GM15510 (cell line): ENCODE results near the gene ST6GALNAC3.

Experiments
- POLR2A ChIP-seq: IDR thresholded peaks from 3 replicates; pipeline ENCODE4 v1.6.1; 2011; ENCODE audit warnings: borderline replicate concordance; ENCODE audit not compliant: insufficient read length; ENCODE audit errors: extremely low read depth

The ST6GALNAC3 gene

DNA sequence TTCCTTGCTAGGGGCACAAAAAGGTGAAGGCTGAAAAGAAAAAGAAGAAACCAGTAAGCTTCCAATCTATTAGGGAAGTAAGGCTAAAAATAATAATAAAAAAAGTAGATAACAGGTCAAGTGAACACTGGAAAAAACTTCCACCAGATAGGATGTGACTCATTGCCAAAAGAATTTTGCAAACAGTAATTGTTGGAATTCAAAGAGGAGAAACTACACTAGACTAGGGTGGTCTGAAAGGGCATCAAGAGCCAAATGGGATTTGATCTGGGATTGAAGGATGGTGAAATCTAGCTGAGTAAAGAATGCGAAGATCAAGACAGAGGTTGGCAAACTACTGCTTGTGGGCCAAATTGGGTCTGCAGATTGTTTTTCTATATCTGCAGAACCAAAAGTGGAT, 6.0 kb upstream of the ST6GALNAC3 start:
- no peak for TF ChIP-seq POLR2A

- TF ChIP-seq POLR2A, result no peak
Observed at GRCh38 chr1:76068953-76069561, 5.5 kb upstream of the ST6GALNAC3 start.

DNA sequence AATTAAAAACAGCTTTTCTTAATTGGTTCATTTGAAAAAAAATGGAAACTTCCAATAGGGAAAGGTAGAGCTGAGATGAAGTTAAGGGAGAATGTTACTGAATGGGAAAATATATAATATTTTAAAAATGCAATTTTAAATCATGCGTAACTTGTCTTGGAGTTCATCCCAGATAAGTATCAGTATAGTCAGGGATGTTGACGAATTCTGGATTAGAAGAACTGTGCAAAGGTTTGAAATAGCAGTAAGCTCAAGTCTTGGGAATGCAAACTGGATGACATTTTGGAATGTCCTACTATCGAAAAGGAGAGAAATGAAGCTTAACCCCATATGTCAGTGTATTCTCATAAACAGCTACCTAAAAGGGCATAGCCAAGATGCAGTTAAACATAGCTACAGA, 4.0 kb upstream of the ST6GALNAC3 start:
- no peak for TF ChIP-seq POLR2A

DNA sequence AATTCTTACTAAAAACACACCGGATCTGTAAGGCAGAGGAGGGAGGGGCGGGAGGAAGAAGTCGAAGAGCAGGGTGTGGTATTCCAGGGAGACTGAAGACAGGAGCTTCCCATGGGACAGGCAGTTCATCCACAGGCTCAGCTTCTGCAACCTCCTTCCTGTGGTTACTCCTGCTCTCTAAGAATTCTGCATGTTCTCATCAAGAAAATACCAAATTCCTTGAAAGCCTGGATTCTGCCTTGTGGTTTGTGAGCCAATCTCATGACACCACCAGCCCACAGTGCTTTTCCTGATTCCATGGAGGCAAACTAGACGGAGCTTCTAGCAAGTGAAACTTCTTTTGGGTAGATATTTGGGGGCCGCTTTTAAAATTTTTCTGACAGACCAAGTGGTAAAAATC, 1.1 kb upstream of the ST6GALNAC3 start:
- no peak for TF ChIP-seq POLR2A

DNA sequence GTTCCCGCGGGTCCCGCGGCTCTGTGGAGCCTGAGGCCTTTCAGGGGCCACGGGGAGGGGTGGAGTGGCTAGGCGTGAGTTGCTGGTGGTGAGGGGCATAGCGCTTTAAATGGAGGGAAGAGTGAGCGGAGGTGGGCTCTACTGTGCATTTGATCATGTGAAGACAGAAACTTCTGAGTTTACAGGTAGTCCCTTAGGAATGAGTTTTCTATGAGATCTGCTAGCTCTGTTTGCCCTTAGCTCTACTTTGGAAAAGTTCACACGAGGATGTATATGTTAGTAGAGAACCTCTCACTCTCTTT, 593 bp downstream of the ST6GALNAC3 start:
- TF ChIP-seq POLR2A, result no peak

DNA sequence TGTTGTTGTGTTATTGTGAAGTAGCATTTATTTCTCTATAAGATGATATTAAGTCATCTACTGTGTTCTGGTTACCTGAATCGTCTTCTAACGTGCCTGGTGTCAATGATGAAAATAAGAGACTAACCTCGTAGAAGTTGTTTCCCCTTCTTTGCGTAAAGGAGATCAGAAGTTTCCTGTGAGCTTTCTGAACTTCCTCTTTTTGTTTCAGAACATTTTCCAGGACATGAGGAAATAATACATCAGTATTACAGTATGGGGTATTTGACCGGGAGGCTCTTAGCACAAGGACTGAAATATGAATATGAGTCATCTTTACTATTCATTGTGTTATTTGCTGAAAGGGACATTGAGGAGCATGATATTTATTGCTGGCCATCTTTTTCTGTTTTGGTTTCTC, 1.3 kb downstream of the ST6GALNAC3 start:
- TF ChIP-seq POLR2A, result no peak

- no peak for TF ChIP-seq POLR2A
Observed at GRCh38 chr1:76079475-76080227, 5.1 kb downstream of the ST6GALNAC3 start.

GRCh38 chr1:76080552-76081079, 6.1 kb downstream of the ST6GALNAC3 start:
- TF ChIP-seq POLR2A, result no peak

DNA sequence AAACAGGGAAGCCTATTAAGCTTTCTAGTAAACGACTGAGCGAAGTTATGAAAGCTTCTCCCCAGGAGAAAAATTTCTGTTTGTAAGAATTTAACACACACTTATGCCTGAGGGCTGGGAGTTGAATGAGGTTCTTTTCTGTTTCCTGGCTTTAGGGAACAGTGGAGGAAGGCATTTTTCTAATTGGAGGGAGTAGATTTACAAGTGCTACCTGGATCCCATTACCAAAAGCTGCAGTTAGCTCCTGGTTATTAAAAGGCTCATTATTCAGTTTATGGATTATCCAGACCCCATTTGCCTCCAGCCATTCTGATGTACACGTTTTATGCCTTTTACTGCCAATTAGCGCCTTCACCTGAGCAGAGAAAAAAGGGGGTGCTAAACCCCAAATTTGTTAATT, 7.5 kb downstream of the ST6GALNAC3 start:
- no peak for TF ChIP-seq POLR2A

DNA sequence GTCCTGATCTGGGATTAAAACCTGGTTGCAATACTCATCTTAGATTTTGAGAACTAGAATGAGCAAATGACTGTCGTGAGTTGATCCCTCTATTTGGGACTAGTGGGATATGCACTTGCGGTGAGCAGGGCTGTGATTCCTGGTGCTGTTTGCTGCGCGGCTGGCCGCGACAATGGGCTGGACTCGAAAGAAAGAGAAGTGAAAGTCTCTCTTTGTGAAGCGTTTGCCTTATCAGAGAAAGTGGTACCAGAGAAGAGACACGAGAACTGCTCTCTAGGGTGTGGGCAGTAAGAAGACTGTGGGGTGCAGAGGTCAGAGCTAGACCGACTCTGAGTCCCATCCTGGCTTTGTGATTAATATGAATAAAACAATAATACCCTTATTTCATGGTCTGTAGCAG, 8.6 kb downstream of the ST6GALNAC3 start:
- TF ChIP-seq POLR2A, result no peak

GRCh38 chr1:76084029-76084627, 9.6 kb downstream of the ST6GALNAC3 start:
- TF ChIP-seq POLR2A, result no peak

DNA sequence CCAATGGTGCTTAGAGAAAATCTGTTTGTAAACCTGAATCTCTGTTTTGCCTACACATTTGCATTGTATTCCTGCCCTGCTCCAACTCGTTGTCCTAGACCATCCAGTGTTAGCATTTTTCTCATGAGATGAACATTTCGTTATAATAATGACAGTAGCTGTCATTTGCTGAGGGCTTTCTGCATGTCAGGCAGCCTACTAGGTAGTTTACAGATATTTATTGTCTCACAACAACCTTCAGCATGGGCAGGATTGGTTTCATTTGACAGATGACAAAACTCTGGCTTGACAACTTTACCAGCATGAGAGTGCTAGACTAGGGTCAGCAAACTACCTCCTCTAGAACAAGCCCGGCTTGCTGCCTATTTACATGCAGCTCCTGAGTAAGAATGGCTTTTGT, 10.1 kb downstream of the ST6GALNAC3 start:
- TF ChIP-seq POLR2A, result no peak

- no peak for TF ChIP-seq POLR2A
Observed at GRCh38 chr1:76086109-76086508, 11.6 kb downstream of the ST6GALNAC3 start.

DNA sequence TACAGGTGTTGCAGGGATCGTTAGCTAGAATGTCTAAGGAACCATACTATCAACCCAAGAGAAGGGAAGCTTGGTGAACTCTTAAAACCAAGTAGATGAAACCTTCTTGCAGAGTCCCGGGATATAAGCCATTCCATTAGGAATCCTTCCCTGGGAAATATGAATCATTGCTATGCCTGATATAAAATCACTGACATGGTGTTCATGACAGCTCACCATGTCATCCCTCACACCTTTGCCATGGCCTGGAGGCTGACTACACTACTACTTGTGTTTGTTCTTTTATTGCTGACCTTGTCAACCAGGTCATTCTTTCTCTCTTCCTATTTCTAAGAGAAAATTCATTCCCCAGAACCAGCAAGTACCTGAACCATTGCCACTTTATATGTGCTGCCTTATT, 12.1 kb downstream of the ST6GALNAC3 start:
- no peak for TF ChIP-seq POLR2A

- no peak for TF ChIP-seq POLR2A
Observed at GRCh38 chr1:76090283-76091203, 16.0 kb downstream of the ST6GALNAC3 start.
